ENCODE data around the gene POLR3H.

GRCh38 chr22:41556561-41556960 lies 12.3 kb upstream of the POLR3H start:
- TF ChIP-seq TAF1 (IDR thresholded peaks at IDR 0.05; ENCODE audit: borderline replicate concordance, low read depth, low read length) (no peak), ATF3 (IDR thresholded peaks at IDR 0.05; ENCODE audit: borderline replicate concordance, extremely low read depth, low read depth, low read length) (no peak), POLR2AphosphoS5 (IDR thresholded peaks at IDR 0.05; ENCODE audit: low read length) (no peak), BACH1 (IDR thresholded peaks at IDR 0.05; ENCODE audit: borderline replicate concordance) (no peak), ZZZ3 (IDR thresholded peaks at IDR 0.05; ENCODE audit: control insufficient read depth, insufficient read length, low read depth) (no peak), BHLHE40 (IDR thresholded peaks at IDR 0.05; ENCODE audit: borderline replicate concordance in 1 of 2, low read depth in 2 of 2, low read length in 1 of 2) (no peak), CEBPB (IDR thresholded peaks at IDR 0.05; ENCODE audit: borderline replicate concordance in 1 of 2, low read depth in 2 of 2, low read length in 2 of 2) (no peak), USF2 (IDR thresholded peaks at IDR 0.05; ENCODE audit: borderline replicate concordance, low read depth, low read length) (no peak), FOS (IDR thresholded peaks at IDR 0.05; ENCODE audit: borderline replicate concordance, extremely low read depth, insufficient read length) (no peak)
- TF ChIP-seq, protein P1, sequence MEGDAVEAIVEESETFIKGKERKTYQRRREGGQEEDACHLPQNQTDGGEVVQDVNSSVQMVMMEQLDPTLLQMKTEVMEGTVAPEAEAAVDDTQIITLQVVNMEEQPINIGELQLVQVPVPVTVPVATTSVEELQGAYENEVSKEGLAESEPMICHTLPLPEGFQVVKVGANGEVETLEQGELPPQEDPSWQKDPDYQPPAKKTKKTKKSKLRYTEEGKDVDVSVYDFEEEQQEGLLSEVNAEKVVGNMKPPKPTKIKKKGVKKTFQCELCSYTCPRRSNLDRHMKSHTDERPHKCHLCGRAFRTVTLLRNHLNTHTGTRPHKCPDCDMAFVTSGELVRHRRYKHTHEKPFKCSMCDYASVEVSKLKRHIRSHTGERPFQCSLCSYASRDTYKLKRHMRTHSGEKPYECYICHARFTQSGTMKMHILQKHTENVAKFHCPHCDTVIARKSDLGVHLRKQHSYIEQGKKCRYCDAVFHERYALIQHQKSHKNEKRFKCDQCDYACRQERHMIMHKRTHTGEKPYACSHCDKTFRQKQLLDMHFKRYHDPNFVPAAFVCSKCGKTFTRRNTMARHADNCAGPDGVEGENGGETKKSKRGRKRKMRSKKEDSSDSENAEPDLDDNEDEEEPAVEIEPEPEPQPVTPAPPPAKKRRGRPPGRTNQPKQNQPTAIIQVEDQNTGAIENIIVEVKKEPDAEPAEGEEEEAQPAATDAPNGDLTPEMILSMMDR (IDR thresholded peaks at IDR 0.05 in 2 of 3, conservative IDR thresholded peaks at IDR 0.05 in 1 of 3; ENCODE audit: control insufficient read depth in 2 of 3, extremely low read depth in 1 of 3, insufficient read depth in 1 of 3, low read depth in 3 of 3, low read length in 3 of 3) = no peak

Data from GM12878 (cell line).